KMS-11 (cell line): ENCODE data around the gene TMEM260.

Source experiments
- H2AFZ ChIP-seq: fragments of 200-600 bp; sonication (generic); 2 replicates; pipeline ENCODE4 v1.6.1; 2016; ENCODE audit warnings: antibody characterized with exemption, mixed run types, low read depth
- H3K27ac ChIP-seq: fragments of 200-600 bp; sonication (generic); 2 replicates; pipeline ENCODE4 v1.6.1; 2016; ENCODE audit warnings: mild to moderate bottlenecking, mixed run types
- H3K27me3 ChIP-seq: fragments of 200-600 bp; sonication (generic); 2 replicates; pipeline ENCODE4 v1.6.1; 2017; ENCODE audit warnings: mild to moderate bottlenecking, low read depth, mixed run types, moderate library complexity; ENCODE audit not compliant: insufficient read depth
- H3K36me3 ChIP-seq: fragments of 200-600 bp; sonication (generic); 2 replicates; pipeline ENCODE4 v1.6.1; 2017; ENCODE audit warnings: mild to moderate bottlenecking, mixed run types; ENCODE audit not compliant: insufficient read depth
- H3K4me1 ChIP-seq: fragments of 200-600 bp; sonication (generic); 2 replicates; pipeline ENCODE4 v1.6.1; 2016; ENCODE audit warnings: mild to moderate bottlenecking, low read depth, mixed run types; ENCODE audit not compliant: poor library complexity, severe bottlenecking
- H3K4me2 ChIP-seq: fragments of 200-600 bp; sonication (generic); 2 replicates; pipeline ENCODE4 v1.7.0; 2016; ENCODE audit warnings: mild to moderate bottlenecking, mixed run types
- H3K4me3 ChIP-seq: fragments of 200-600 bp; sonication (generic); IDR thresholded peaks from 2 replicates; pipeline ENCODE4 v1.6.1; 2017; ENCODE audit warnings: low read depth, low read length, mixed read lengths; ENCODE audit not compliant: insufficient read depth
- H3K79me2 ChIP-seq: fragments of 200-600 bp; sonication (generic); 2 replicates; pipeline ENCODE4 v1.6.1; 2016; ENCODE audit warnings: low read depth, mixed run types; ENCODE audit not compliant: insufficient read depth
- H3K9ac ChIP-seq: fragments of 200-600 bp; sonication (generic); 2 replicates; pipeline ENCODE4 v1.6.1; 2016; ENCODE audit warnings: mild to moderate bottlenecking, mixed run types
- H4K20me1 ChIP-seq: fragments of 200-600 bp; sonication (generic); 2 replicates; pipeline ENCODE4 v1.6.1; 2016; ENCODE audit warnings: mild to moderate bottlenecking, mixed run types; ENCODE audit not compliant: insufficient read depth
- TF ChIP-seq, protein P1 (sequence below): fragments of 200-600 bp; sonication (generic); conservative IDR thresholded peaks from 2 replicates; pipeline ENCODE4 v1.6.1; 2017; ENCODE audit warnings: low read depth, mild to moderate bottlenecking, antibody characterized with exemption, low read length, moderate library complexity, mixed read lengths

The TMEM260 gene

DNA sequence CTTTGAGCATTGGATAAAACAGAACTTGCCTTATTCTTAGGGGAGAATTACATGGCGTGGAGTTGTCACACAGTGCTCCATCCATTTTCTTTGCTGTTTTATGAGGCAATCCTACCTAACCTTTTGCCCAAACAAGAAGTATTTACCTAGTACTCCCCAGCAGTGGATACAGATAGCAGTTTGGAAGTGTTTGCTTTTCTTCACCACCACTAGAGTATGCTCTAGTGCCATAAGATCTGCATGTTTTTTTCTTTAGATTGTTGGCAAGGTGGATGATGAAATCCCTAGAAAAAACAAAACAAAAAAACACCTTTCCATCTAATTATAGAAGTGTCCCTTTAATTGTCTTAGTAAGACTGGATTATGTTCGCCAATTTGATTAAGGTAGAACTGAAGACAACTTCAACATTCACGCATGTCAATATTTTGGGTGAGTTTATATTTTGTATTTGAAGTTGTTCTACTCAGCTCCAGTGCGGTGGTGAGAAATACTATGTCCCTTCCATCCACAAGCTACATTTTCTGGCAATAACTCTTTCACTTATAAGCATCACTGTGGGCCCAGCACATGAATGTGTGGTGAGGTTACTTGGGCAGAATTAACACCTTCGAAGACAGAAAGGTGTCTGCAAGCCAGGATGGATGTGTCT, 23.6 kb upstream of the TMEM260 start:
- Histone ChIP-seq H2AFZ (no peak overlapping the region), H3K79me2 (no peaks in the 10 kb centered on the region), H3K27ac (no peak overlapping the region), H3K4me3 (no peak overlapping the region), H3K4me2 (no peak overlapping the region), H3K9ac (no peak overlapping the region), H3K36me3 (no peaks in the 10 kb centered on the region), H3K27me3 (no peaks in the 10 kb centered on the region), H4K20me1 (no peaks in the 10 kb centered on the region), H3K4me1 (peaks cover 11% of the 10 kb centered on the region)
- TF ChIP-seq, protein P1, sequence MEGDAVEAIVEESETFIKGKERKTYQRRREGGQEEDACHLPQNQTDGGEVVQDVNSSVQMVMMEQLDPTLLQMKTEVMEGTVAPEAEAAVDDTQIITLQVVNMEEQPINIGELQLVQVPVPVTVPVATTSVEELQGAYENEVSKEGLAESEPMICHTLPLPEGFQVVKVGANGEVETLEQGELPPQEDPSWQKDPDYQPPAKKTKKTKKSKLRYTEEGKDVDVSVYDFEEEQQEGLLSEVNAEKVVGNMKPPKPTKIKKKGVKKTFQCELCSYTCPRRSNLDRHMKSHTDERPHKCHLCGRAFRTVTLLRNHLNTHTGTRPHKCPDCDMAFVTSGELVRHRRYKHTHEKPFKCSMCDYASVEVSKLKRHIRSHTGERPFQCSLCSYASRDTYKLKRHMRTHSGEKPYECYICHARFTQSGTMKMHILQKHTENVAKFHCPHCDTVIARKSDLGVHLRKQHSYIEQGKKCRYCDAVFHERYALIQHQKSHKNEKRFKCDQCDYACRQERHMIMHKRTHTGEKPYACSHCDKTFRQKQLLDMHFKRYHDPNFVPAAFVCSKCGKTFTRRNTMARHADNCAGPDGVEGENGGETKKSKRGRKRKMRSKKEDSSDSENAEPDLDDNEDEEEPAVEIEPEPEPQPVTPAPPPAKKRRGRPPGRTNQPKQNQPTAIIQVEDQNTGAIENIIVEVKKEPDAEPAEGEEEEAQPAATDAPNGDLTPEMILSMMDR: peak; percentile 34

DNA sequence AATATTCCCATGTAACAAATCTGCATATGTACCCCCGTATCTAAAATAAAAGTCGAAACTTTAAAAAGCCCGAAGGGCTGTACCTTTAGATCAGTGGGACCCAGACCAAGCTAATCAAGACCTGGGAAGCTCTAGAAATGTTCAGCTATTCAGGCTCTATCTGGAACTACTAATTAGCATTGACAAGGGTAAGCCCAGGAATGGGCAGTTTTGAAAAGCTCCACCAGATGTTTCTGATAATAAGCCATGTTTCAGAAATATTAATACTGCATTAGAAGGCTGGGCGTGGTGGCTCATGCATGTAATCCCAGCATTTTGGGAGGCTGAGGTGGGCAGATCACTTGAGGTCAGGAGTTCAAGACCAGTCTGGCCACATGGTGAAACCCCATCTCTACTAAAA, 20.4 kb upstream of the TMEM260 start:
- TF ChIP-seq, protein P1: no peak
- Histone ChIP-seq H4K20me1 (no peaks in the 10 kb centered on the region), H3K9ac (no peak overlapping the region), H3K4me1 (peaks cover 11% of the 10 kb centered on the region), H3K27me3 (no peaks in the 10 kb centered on the region), H3K36me3 (no peaks in the 10 kb centered on the region), H3K27ac (no peak overlapping the region), H2AFZ (no peak overlapping the region), H3K4me3 (no peak overlapping the region), H3K4me2 (no peak overlapping the region), H3K79me2 (no peaks in the 10 kb centered on the region)

DNA sequence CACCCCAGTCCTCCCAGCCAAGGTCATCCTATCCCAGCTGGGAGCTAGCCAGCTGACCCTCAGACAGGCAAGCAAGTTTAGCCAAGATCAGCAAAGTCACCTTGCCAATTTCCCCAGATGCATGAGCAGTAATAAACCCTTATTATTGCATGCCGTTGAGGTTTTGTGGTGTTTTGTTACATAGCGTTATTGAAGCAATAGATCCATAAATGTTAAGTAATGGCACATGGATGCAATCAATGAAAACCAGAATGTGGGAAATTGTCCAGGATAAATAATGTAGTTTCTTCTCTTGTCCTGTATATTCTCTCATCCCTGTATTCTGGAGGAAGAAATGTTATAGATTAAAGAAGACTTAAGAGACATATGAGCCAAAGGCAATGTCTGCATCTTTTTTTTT, 18.0 kb upstream of the TMEM260 start:
- Histone ChIP-seq H3K4me3 (no peak overlapping the region), H3K79me2 (no peaks in the 10 kb centered on the region), H2AFZ (no peak overlapping the region), H3K4me1 (no peaks in the 10 kb centered on the region), H4K20me1 (no peaks in the 10 kb centered on the region), H3K4me2 (no peak overlapping the region), H3K9ac (no peak overlapping the region), H3K27ac (no peak overlapping the region), H3K27me3 (no peaks in the 10 kb centered on the region), H3K36me3 (no peaks in the 10 kb centered on the region)
- TF ChIP-seq, protein P1: no peak

DNA sequence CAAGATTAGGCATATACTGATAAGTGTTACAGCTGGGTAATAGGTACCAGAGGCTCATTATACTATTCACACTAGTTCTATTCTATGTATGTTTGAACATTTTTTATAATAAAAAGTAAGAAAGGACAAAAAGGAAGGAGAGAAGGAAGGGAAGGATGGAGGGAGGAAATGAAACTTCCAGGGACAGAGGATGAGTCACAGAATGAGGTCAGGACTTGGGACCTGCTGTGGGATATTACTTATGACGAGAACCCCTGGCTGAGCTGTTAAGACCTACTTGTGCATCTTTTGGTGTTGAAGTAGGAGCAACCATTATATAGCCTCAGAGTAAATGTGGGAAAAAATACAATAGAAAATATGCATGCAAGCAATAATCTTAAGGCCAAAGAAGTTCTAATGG, 16.7 kb upstream of the TMEM260 start:
- Histone ChIP-seq H3K36me3 (no peaks in the 10 kb centered on the region), H3K27ac (no peak overlapping the region), H3K4me3 (no peak overlapping the region), H3K27me3 (no peaks in the 10 kb centered on the region), H3K4me1 (no peaks in the 10 kb centered on the region), H3K79me2 (no peaks in the 10 kb centered on the region), H3K9ac (no peak overlapping the region), H3K4me2 (no peak overlapping the region), H4K20me1 (no peaks in the 10 kb centered on the region), H2AFZ (no peak overlapping the region)
- TF ChIP-seq, protein P1: no peak
